GM12875 (cell line): ENCODE data around the gene PTBP3.

Source experiments
- H3K4me3 ChIP-seq: one replicate; pipeline ENCODE4 v1.5.1; 2011; ENCODE audit warnings: low read depth, low read length, control low read depth
- TF ChIP-seq, protein P1 (sequence below): IDR thresholded peaks from 2 replicates; pipeline ENCODE4 v1.5.1; 2011; ENCODE audit warnings: low read depth, mild to moderate bottlenecking, control low read depth, inconsistent platforms, low read length, moderate library complexity, borderline replicate concordance; ENCODE audit not compliant: insufficient read depth

Gene PTBP3

DNA sequence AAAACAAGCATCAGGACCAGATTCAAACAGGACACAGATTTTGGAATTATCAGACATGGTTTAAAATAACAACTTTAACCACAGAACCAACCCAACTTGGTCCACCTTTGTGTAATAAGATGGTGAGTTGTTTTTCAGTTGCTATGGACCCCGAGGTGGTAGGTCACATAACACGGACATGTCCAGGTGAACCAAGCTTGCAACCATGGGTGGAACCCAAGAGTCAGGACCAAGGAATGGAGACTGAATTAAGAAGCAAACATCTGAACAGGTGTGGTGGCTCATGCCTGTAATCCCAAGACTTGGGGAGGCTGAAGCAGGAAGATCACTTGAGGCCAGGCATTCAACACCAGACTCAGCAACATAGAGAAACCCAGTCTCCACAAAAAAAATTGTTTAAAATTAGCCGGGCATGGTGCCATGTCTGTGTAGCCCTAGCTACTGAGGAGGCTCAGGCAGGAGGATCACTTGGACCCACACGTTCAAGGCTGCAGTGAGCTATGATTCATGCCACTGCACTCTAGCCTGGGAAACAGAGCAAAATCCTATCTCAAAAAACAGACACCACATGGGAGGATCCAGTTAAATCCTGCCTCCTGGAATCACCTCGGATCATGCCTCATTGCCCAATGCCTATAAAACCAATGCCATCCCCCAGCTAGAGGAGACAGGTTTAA is 10.6 kb downstream of the PTBP3 start:
- H3K4me3 ChIP-seq = no peak overlapping the region
- TF ChIP-seq, protein P1, sequence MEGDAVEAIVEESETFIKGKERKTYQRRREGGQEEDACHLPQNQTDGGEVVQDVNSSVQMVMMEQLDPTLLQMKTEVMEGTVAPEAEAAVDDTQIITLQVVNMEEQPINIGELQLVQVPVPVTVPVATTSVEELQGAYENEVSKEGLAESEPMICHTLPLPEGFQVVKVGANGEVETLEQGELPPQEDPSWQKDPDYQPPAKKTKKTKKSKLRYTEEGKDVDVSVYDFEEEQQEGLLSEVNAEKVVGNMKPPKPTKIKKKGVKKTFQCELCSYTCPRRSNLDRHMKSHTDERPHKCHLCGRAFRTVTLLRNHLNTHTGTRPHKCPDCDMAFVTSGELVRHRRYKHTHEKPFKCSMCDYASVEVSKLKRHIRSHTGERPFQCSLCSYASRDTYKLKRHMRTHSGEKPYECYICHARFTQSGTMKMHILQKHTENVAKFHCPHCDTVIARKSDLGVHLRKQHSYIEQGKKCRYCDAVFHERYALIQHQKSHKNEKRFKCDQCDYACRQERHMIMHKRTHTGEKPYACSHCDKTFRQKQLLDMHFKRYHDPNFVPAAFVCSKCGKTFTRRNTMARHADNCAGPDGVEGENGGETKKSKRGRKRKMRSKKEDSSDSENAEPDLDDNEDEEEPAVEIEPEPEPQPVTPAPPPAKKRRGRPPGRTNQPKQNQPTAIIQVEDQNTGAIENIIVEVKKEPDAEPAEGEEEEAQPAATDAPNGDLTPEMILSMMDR = no peak

DNA sequence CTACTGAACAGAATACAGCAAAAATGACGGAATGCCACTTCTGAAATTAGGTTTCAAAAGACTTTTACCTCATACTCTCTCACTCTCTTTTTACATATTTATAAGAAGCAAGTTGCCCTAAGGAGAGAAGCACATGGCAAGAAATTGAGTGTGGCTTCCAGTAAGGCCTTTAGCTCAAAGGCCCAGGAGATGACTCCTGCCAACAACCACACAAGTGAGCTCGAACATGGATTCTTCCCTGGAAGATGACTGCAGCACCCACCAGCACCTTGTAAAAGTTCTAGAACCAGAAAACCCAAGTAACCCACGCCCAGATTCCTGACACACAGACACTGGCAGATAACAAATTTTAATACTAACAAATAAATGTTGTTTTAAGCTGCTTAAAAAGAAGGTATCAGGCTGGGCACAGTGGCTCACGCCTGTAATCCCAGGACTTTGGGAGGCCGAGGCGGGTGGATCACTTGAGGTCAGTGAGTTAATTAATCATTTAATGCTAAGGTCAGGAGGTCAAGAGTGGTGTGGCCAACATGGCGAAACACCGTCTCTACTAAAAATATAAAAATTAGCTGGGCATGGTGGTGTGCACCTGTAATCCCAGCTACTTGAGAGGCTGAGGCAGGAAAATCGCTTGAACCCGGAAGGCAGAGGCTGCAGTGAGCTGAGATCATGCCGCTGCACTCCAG is 17.0 kb downstream of the PTBP3 start:
- TF ChIP-seq, protein P1 = no peak
- no peak overlapping the region for H3K4me3 ChIP-seq

DNA sequence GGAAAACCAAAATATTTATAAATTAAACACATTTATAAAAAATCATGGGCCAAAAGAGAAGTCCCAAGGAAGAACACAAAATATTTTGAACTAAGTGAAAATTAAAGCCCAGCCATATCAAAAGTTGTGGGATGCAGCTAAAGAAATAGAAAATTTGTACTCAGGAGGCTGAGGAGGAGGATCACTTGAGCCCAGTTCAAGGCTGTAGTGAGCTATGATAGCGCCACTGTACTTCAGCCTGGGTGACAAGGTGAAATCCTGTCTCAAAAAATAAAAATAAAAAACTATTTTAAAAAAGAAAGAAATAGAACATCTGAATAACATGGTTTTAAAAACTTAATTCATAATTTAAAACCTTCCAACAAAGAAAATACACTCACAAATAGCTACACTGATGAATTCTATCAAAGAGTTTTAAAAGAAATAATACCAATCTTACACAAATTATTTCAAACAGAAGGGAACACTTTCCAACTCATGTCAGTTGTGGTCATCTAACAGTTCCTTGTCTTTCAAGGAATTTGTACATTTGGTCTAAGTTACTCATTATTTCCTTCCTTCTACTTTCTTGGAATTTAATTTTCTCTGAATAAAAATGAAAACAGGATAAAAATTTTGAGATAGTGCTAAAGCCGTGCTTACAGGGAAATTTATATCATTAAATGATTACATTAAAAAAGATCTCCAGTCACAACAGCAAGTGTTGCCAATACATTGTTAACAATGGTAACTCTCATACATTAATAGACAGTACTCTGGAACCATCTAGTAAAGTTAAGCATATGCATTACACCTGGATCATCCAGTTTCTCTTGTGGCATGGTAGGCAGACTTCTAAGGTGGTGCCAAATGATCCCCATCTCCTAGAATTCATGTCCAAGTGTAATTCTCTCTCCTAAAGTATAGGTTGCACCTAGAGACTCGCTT is 17.8 kb downstream of the PTBP3 start:
- TF ChIP-seq, protein P1 = no peak
- no peak overlapping the region for H3K4me3 ChIP-seq

DNA sequence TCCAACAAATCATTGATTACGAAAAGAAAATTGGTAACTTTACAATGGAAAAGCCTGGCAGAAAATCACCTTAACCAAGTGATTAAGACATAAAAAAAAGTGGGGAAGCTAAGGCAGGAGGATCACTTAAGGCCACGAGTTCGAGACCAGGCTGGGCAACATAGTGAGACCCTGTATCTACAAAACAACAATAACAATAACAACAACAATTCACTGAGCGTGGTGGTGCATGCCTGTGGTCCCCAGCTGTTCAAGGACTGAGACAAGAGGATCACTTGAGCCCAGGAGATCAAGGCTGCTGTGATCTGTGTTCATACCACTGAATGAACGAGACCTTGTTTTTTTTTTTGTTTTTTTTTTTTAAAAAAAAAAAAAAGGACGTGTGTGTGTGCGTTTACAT is 21.3 kb downstream of the PTBP3 start:
- TF ChIP-seq, protein P1 = no peak
- no peak overlapping the region for H3K4me3 ChIP-seq

DNA sequence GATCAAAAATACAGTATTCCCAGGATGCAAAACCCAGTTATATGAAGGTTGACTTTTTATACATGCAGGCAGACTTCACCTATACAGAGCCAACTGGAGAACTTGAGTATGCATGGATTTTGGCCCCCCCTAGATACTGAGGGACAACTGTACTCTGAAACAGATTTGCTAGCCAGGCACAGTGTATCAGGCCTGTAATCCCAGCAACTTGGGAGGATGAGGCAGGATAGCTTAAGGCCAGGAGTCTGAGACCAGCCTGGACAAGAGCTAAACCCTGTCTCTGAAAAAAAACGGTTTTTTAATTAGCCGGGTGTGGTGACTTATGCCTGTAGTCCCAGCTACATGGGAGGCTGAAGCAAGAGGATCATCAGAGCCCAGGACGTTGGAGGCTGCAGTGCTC is 21.9 kb downstream of the PTBP3 start:
- TF ChIP-seq, protein P1 = no peak
- H3K4me3 ChIP-seq = no peak overlapping the region

DNA sequence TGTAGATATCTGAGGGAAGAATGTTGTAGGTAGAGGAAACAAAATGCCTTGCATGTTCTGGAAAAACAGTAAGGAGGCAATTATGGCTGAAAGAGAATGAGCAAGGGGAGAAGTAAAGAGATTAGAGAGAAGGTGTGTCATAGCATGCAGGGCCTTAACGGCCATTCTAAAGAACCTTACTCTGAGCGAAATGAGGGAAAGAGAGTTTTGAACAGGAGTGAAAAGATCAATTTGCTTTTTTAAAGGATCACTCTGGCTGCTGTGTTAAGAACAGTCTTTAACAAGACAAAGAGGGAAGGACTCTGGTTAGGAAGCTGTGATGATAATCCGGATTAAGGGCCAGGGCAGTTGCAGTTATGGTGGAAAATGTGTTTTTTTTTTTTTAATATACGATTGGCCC is 22.6 kb downstream of the PTBP3 start:
- no peak overlapping the region for H3K4me3 ChIP-seq
- TF ChIP-seq, protein P1 = no peak
